A673 (cell line): ENCODE measurements around the gene TMCC1.

Experiments used
- EZH2 ChIP-seq: fragments of 200-600 bp; sonication (generic); IDR thresholded peaks from 2 replicates; pipeline ENCODE4 v1.6.1; 2017; ENCODE audit warnings: borderline replicate concordance, low read depth, mild to moderate bottlenecking, mixed read lengths, antibody characterized with exemption, low read length; ENCODE audit not compliant: poor library complexity, severe bottlenecking
- TF ChIP-seq, protein P1 (sequence below): fragments of 300-800, 200-600 bp; sonication (generic); conservative IDR thresholded peaks from 2 replicates; pipeline ENCODE4 v1.5.1; 2017; ENCODE audit warnings: low read depth, mild to moderate bottlenecking, antibody characterized with exemption, low read length, moderate library complexity, mixed read lengths

DNA sequence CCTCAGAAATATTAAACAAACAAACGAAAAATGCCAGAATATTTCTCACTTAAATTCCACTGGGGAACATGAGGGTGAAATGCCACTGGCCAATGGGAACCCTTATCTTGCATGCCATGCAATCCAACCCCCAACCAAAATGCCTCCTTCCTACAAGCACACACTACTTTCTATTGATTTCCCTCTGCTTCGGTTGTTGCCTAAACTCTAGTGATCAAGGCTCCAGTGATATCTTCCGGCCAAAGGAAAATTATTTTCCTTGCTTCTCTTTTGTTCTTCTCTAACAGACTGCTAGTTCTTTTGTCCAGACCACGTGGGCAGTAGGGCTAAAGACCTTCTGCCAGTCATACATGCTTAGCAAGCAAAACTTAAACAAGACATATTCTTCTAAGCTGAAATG is 115.7 kb downstream of the TMCC1 start:
- TF ChIP-seq, protein P1, sequence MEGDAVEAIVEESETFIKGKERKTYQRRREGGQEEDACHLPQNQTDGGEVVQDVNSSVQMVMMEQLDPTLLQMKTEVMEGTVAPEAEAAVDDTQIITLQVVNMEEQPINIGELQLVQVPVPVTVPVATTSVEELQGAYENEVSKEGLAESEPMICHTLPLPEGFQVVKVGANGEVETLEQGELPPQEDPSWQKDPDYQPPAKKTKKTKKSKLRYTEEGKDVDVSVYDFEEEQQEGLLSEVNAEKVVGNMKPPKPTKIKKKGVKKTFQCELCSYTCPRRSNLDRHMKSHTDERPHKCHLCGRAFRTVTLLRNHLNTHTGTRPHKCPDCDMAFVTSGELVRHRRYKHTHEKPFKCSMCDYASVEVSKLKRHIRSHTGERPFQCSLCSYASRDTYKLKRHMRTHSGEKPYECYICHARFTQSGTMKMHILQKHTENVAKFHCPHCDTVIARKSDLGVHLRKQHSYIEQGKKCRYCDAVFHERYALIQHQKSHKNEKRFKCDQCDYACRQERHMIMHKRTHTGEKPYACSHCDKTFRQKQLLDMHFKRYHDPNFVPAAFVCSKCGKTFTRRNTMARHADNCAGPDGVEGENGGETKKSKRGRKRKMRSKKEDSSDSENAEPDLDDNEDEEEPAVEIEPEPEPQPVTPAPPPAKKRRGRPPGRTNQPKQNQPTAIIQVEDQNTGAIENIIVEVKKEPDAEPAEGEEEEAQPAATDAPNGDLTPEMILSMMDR: no peak
- no peak for TF ChIP-seq EZH2
